Measurements from ENCODE around the gene CKB.

CKB gene

GRCh38 chr14:103536693-103537092 is 14.1 kb upstream of the CKB start:
- in situ Hi-C loops (cut with HindIII; ENCODE audit: low sequenced_read_pairs): no loop called here
- DNase-seq (ENCODE audit: low read depth): no peak
- H3K4me3 ChIP-seq (ENCODE audit: low read depth, low read length): no peak overlapping the region
- no peak for TF ChIP-seq CTCF (IDR thresholded peaks at IDR 0.05; ENCODE audit: low read depth, low read length, missing control alignments)

GRCh38 chr14:103535891-103536565 is 13.4 kb upstream of the CKB start:
- no peak for TF ChIP-seq CTCF (IDR thresholded peaks at IDR 0.05; ENCODE audit: low read depth, low read length, missing control alignments)
- no peak for DNase-seq (ENCODE audit: low read depth)
- H3K4me3 ChIP-seq (ENCODE audit: low read depth, low read length): no peak overlapping the region
- in situ Hi-C loops (cut with HindIII; ENCODE audit: low sequenced_read_pairs): no loop called here

GRCh38 chr14:103535081-103535890 is 12.7 kb upstream of the CKB start:
- in situ Hi-C loops (cut with HindIII; ENCODE audit: low sequenced_read_pairs): no loop called here
- no peak for DNase-seq (ENCODE audit: low read depth)
- H3K4me3 ChIP-seq (ENCODE audit: low read depth, low read length): no peak overlapping the region
- no peak for TF ChIP-seq CTCF (IDR thresholded peaks at IDR 0.05; ENCODE audit: low read depth, low read length, missing control alignments)

- in situ Hi-C loops (cut with HindIII; ENCODE audit: low sequenced_read_pairs): no loop called here
- no peak overlapping the region for H3K4me3 ChIP-seq (ENCODE audit: low read depth, low read length)
- TF ChIP-seq CTCF (IDR thresholded peaks at IDR 0.05; ENCODE audit: low read depth, low read length, missing control alignments): no peak
- no peak for DNase-seq (ENCODE audit: low read depth)
Observed at GRCh38 chr14:103534576-103535061, 12.0 kb upstream of the CKB start.

- TF ChIP-seq CTCF (IDR thresholded peaks at IDR 0.05; ENCODE audit: low read depth, low read length, missing control alignments): no peak
- in situ Hi-C loops (cut with HindIII; ENCODE audit: low sequenced_read_pairs): no loop called here
- DNase-seq (ENCODE audit: low read depth): no peak
- H3K4me3 ChIP-seq (ENCODE audit: low read depth, low read length): no peak overlapping the region
Observed at GRCh38 chr14:103533999-103534575, 11.5 kb upstream of the CKB start.

- H3K4me3 ChIP-seq (ENCODE audit: low read depth, low read length): no peak overlapping the region
- no peak for TF ChIP-seq CTCF (IDR thresholded peaks at IDR 0.05; ENCODE audit: low read depth, low read length, missing control alignments)
- in situ Hi-C loops (cut with HindIII; ENCODE audit: low sequenced_read_pairs): no loop called here
- DNase-seq (ENCODE audit: low read depth): no peak
Observed at GRCh38 chr14:103533137-103533998, 10.7 kb upstream of the CKB start.
